Measurements from ENCODE around the gene FOXP1. TPM values are rescaled to one million over a fixed set of nuclear protein-coding genes. Genes with fewer than 3 reads are reported as not detected.

FOXP1 gene
- total and polyA plus RNA-seq, 3 experiments from 2014 or later: 142 to 185 (median 147) TPM

GRCh38 chr3:71228156-71228866, 355.2 kb downstream of the FOXP1 start:
- CTCF ChIA-PET: no interaction called here
- H3K4me3 ChIP-seq (ENCODE audit: low read length): peak overlapping the region; percentile 19
- POLR2A ChIA-PET: interaction anchor here (0.6 to 0.7 kb wide), 2 partner anchors 30 to 134 kb away, joined by 3 to 4 read pairs; no protein-coding TSS in a partner anchor
- no peak overlapping the region for H3K27ac ChIP-seq (ENCODE audit: low read depth, low read length)
- Mint-ChIP-seq H3K9me3 (no peaks in the 10 kb centered on the region), H3K4me3 (peak overlapping the region in 4 of 7 donors; percentile 40 to 87 (median 80)), H3K4me1 (peaks cover 37 to 66% (median 51%) of the 10 kb centered on the region in 3 donors), H3K36me3 (peaks cover 0 to 6% (median 5%) of the 10 kb centered on the region in 3 donors), H3K27ac (peak overlapping the region in 1 of 8 donors; percentile 17), H3K27me3 (peaks cover 0 to 2% of the 10 kb centered on the region in 2 donors)
- H3K9me3 ChIP-seq (ENCODE audit: low read length): no peaks in the 10 kb centered on the region
- no peaks in the 10 kb centered on the region for H3K36me3 ChIP-seq (ENCODE audit: insufficient read depth, low read length)
- no peak for DNase-seq
- H3K27me3 ChIP-seq (ENCODE audit: insufficient read depth, low read length, poor library complexity, severe bottlenecking): no peaks in the 10 kb centered on the region
- H3K4me1 ChIP-seq (ENCODE audit: insufficient read depth, low read length): peaks cover 69% of the 10 kb centered on the region

DNA sequence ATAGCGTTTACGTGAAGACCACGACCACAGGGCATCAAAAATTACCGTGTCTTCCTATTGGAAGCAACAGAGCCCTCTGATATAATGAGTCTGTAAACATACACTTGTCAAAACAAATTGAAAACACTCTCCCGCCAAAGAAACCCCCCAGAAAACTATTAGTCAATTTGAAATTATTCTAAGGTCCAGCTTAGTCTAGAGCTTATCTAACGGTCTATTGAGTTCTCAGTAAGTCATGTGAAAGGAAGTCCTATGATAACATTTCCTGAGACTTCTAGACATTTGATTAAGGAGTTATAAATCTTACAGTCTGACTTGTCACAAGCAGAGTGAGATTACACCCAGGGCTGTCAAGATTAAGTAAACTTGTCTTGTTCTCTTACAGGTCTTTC, 356.3 kb downstream of the FOXP1 start:
- Mint-ChIP-seq H3K4me3 (peak overlapping the region; percentile 41 to 89 (median 83)), H3K27me3 (peaks cover 0 to 2% of the 10 kb centered on the region in 2 donors), H3K27ac (peak overlapping the region; percentile 79 to 96 (median 92)), H3K4me1 (peaks cover 40 to 69% (median 48%) of the 10 kb centered on the region in 3 donors), H3K9me3 (peaks cover 0 to 6% (median 0%) of the 10 kb centered on the region in 5 donors), H3K36me3 (peaks cover 4 to 9% (median 7%) of the 10 kb centered on the region in 3 donors)
- H3K9me3 ChIP-seq (ENCODE audit: low read length): no peaks in the 10 kb centered on the region
- ChIA-PET POLR2A (interaction anchor here (0.6 to 1.1 kb wide), 2 partner anchors 10 to 14 kb away, joined by 3 to 8 read pairs; no protein-coding TSS in a partner anchor), CTCF (no interaction called here)
- H3K4me3 ChIP-seq (ENCODE audit: low read length): peak overlapping the region; percentile 44
- no peak for DNase-seq
- no peaks in the 10 kb centered on the region for H3K36me3 ChIP-seq (ENCODE audit: insufficient read depth, low read length)
- H3K4me1 ChIP-seq (ENCODE audit: insufficient read depth, low read length): peaks cover 66% of the 10 kb centered on the region
- no peaks in the 10 kb centered on the region for H3K27me3 ChIP-seq (ENCODE audit: insufficient read depth, low read length, poor library complexity, severe bottlenecking)
- H3K27ac ChIP-seq (ENCODE audit: low read depth, low read length): peak overlapping the region; percentile 40

DNA sequence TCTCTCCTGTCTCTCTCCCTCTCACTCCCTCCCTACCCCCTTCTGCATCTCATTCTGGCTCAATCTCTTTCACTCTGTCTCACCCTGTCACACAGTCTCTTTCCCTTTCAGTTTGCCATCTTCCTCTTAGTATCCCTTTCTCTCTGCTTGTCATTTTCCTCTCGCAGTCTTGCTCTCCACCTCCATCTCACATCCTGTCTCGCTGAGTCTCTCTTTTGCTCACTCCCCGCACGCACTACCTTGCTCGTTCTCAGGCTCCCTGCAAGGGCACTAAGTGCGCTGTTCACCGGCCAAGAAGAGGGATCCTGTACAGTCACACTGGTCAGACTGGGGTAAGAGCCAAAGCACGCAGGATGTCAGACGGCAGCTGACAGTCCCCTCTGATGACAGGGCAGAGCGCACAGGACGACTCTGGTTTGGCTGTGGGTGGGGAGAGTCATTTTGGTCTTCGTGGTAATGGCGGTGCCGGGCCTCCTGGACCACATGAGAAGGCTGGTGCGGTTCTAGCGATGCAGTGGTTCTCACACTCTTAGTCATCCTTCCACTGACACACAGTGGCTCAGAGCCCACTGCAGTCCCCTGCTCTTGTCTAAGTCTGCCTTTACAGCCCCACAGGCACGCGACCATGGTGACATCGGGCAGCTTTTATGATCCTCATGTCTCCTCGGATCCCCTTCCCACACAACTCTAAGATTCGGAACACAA, 356.8 kb downstream of the FOXP1 start:
- H3K4me3 ChIP-seq (ENCODE audit: low read length): peak overlapping the region; percentile 44
- H3K27ac ChIP-seq (ENCODE audit: low read depth, low read length): peak overlapping the region; percentile 40
- no peaks in the 10 kb centered on the region for H3K9me3 ChIP-seq (ENCODE audit: low read length)
- H3K27me3 Mint-ChIP-seq: peaks cover 0 to 2% of the 10 kb centered on the region in 2 donors
- H3K36me3 ChIP-seq (ENCODE audit: insufficient read depth, low read length): no peaks in the 10 kb centered on the region
- peaks cover 0 to 6% (median 0%) of the 10 kb centered on the region in 5 donors for H3K9me3 Mint-ChIP-seq
- CTCF ChIA-PET: no interaction called here
- POLR2A ChIA-PET: interaction anchor here (0.6 to 1.1 kb wide), 2 partner anchors 10 to 14 kb away, joined by 3 to 8 read pairs; no protein-coding TSS in a partner anchor
- H3K4me3 Mint-ChIP-seq: peak overlapping the region; percentile 41 to 89 (median 83)
- peaks cover 4 to 8% (median 5%) of the 10 kb centered on the region in 3 donors for H3K36me3 Mint-ChIP-seq
- H3K4me1 ChIP-seq (ENCODE audit: insufficient read depth, low read length): peaks cover 60% of the 10 kb centered on the region
- H3K27me3 ChIP-seq (ENCODE audit: insufficient read depth, low read length, poor library complexity, severe bottlenecking): no peaks in the 10 kb centered on the region
- peaks cover 39 to 63% (median 43%) of the 10 kb centered on the region in 3 donors for H3K4me1 Mint-ChIP-seq
- H3K27ac Mint-ChIP-seq: peak overlapping the region; percentile 84 to 96 (median 92)
- peak; percentile 52 to 88 (median 70) for DNase-seq

GRCh38 chr3:71225951-71226564, 357.5 kb downstream of the FOXP1 start:
- ChIA-PET POLR2A (interaction anchor here (1.1 kb wide), 1 partner anchor 9 kb away, joined by 3 read pairs; no protein-coding TSS in a partner anchor), CTCF (no interaction called here)
- peaks cover 0 to 10% (median 0%) of the 10 kb centered on the region in 5 donors for H3K9me3 Mint-ChIP-seq
- H3K4me3 Mint-ChIP-seq: peak overlapping the region; percentile 41 to 89 (median 83)
- H3K27me3 ChIP-seq (ENCODE audit: insufficient read depth, low read length, poor library complexity, severe bottlenecking): no peaks in the 10 kb centered on the region
- H3K27ac Mint-ChIP-seq: peak overlapping the region; percentile 84 to 96 (median 92)
- peaks cover 0 to 2% of the 10 kb centered on the region in 2 donors for H3K27me3 Mint-ChIP-seq
- H3K27ac ChIP-seq (ENCODE audit: low read depth, low read length): no peak overlapping the region
- H3K4me1 Mint-ChIP-seq: peaks cover 44 to 68% (median 45%) of the 10 kb centered on the region in 3 donors
- no peak for DNase-seq
- no peaks in the 10 kb centered on the region for H3K9me3 ChIP-seq (ENCODE audit: low read length)
- peak overlapping the region; percentile 44 for H3K4me3 ChIP-seq (ENCODE audit: low read length)
- H3K36me3 Mint-ChIP-seq: peaks cover 10 to 14% (median 11%) of the 10 kb centered on the region in 3 donors
- H3K36me3 ChIP-seq (ENCODE audit: insufficient read depth, low read length): no peaks in the 10 kb centered on the region
- peaks cover 53% of the 10 kb centered on the region for H3K4me1 ChIP-seq (ENCODE audit: insufficient read depth, low read length)

DNA sequence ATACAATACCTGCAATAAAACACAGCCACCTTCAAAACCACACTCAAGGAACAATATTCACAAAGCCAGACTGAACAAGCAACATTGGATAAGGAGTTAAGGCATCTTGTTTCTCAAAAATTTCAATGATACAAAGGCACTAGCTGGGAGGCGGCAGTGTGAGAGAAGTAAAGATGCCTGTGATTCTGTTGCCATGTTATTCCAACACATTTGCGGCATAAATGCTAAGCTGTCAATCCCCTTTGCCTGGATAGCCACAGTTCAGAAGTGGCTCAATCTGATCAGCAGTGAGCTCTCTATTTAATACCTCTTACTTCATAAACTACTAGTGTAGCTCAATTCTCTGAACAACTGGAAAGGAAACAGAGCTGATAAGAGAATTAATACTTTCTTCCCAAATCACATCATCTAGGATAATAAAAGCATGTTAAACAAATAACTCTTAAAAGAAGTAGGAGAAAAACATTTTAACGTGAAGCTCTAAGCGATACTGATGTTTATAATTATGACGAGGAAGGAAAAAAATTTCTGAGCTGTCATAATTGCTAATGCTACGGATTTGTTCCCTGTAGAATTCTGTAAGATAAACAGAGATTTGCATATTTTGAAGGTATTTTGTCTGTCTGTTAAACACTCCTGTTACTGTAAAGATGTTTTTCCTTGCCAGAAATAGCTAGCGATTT, 358.4 kb downstream of the FOXP1 start:
- ChIA-PET POLR2A (interaction anchor here (0.5 kb wide), 1 partner anchor 18 kb away, joined by 4 read pairs; no protein-coding TSS in a partner anchor), CTCF (interaction anchor here (1.2 to 1.3 kb wide), 2 partner anchors 85 to 91 kb away, joined by 3 to 4 read pairs; no protein-coding TSS in a partner anchor)
- peaks cover 11 to 17% (median 13%) of the 10 kb centered on the region in 3 donors for H3K36me3 Mint-ChIP-seq
- no peak overlapping the region for H3K4me3 ChIP-seq (ENCODE audit: low read length)
- H3K4me1 ChIP-seq (ENCODE audit: insufficient read depth, low read length): peaks cover 44% of the 10 kb centered on the region
- H3K27ac ChIP-seq (ENCODE audit: low read depth, low read length): no peak overlapping the region
- H3K4me3 Mint-ChIP-seq: peak overlapping the region in 3 of 7 donors; percentile 1 to 87 (median 48)
- no peak for DNase-seq
- peaks cover 47 to 73% (median 48%) of the 10 kb centered on the region in 3 donors for H3K4me1 Mint-ChIP-seq
- H3K27me3 Mint-ChIP-seq: peaks cover 0 to 2% of the 10 kb centered on the region in 2 donors
- peak overlapping the region in 7 of 8 donors; percentile 20 to 92 (median 84) for H3K27ac Mint-ChIP-seq
- peaks cover 0 to 11% (median 0%) of the 10 kb centered on the region in 5 donors for H3K9me3 Mint-ChIP-seq
- H3K9me3 ChIP-seq (ENCODE audit: low read length): no peaks in the 10 kb centered on the region
- no peaks in the 10 kb centered on the region for H3K36me3 ChIP-seq (ENCODE audit: insufficient read depth, low read length)
- H3K27me3 ChIP-seq (ENCODE audit: insufficient read depth, low read length, poor library complexity, severe bottlenecking): no peaks in the 10 kb centered on the region

GRCh38 chr3:71219744-71220638, 363.5 kb downstream of the FOXP1 start:
- DNase-seq: peak in 1 of 5 donors; percentile 52
- Mint-ChIP-seq H3K9me3 (peaks cover 0 to 11% (median 2%) of the 10 kb centered on the region in 5 donors), H3K27ac (peak overlapping the region in 1 of 8 donors; percentile 17), H3K4me1 (peaks cover 25 to 65% (median 29%) of the 10 kb centered on the region in 3 donors), H3K27me3 (peaks cover 0 to 2% of the 10 kb centered on the region in 2 donors), H3K4me3 (no peak overlapping the region), H3K36me3 (peaks cover 17 to 24% (median 23%) of the 10 kb centered on the region in 3 donors)
- no peaks in the 10 kb centered on the region for H3K27me3 ChIP-seq (ENCODE audit: insufficient read depth, low read length, poor library complexity, severe bottlenecking)
- H3K4me3 ChIP-seq (ENCODE audit: low read length): no peak overlapping the region
- CTCF ChIA-PET: no interaction called here
- no peaks in the 10 kb centered on the region for H3K36me3 ChIP-seq (ENCODE audit: insufficient read depth, low read length)
- H3K27ac ChIP-seq (ENCODE audit: low read depth, low read length): no peak overlapping the region
- no peaks in the 10 kb centered on the region for H3K9me3 ChIP-seq (ENCODE audit: low read length)
- peaks cover under 1% of the 10 kb centered on the region for H3K4me1 ChIP-seq (ENCODE audit: insufficient read depth, low read length)
- POLR2A ChIA-PET: no interaction called here

Data from CD8-positive, alpha-beta memory T cell (primary cell).